SKM-1 treated with dmso at 0.1 percent for 144 hours (cell line): ENCODE results near the gene VPS36.
"Not testable (repeated sequence)": the region's sequence is repeated elsewhere in the genome, so short reads cannot be mapped to it uniquely, and the experiment has no call there.

Experiments
- DNase-seq: peaks from one replicate; lab custom pipeline; 2025; ENCODE audit not compliant: unreplicated experiment; lab: John Stamatoyannopoulos, UW

The VPS36 gene

GRCh38 chr13:52383366-52383765 is 67.1 kb downstream of the VPS36 start:
- no peak for DNase-seq

- no peak for DNase-seq
Measured at GRCh38 chr13:52378312-52378711, 72.1 kb downstream of the VPS36 start.

GRCh38 chr13:52377898-52378297 is 72.5 kb downstream of the VPS36 start:
- no peak for DNase-seq

GRCh38 chr13:52374873-52375411 is 75.5 kb downstream of the VPS36 start:
- DNase-seq: no peak

GRCh38 chr13:52374389-52374788 is 76.0 kb downstream of the VPS36 start:
- no peak for DNase-seq

GRCh38 chr13:52373277-52373676 is 77.2 kb downstream of the VPS36 start:
- not testable (repeated sequence) for DNase-seq

- DNase-seq: no peak
Measured at GRCh38 chr13:52371736-52372247, 78.6 kb downstream of the VPS36 start.

GRCh38 chr13:52366291-52366690 is 84.1 kb downstream of the VPS36 start:
- DNase-seq: no peak
